Activated T-cell treated with anti-CD3 and anti-CD28 coated beads for 4 hours (primary cell): Measurements from ENCODE around the gene SMCO3.
A peak's percentile ranks its signal among the peaks of the same experiment; 100 is the strongest.
"Not testable (repeated sequence)": the region's sequence is repeated elsewhere in the genome, so short reads cannot be mapped to it uniquely, and the experiment has no call there.

Experiments
- DNase-seq: peaks from one replicate; pipeline ENCODE4 v3.0.0-alpha.2; 2020

Gene SMCO3

GRCh38 chr12:14774074-14774905, 39.7 kb downstream of the SMCO3 start:
- DNase-seq = peak; percentile 77

GRCh38 chr12:14773685-14774073, 40.3 kb downstream of the SMCO3 start:
- DNase-seq = no peak

GRCh38 chr12:14772946-14773345, 41.0 kb downstream of the SMCO3 start:
- no peak for DNase-seq

GRCh38 chr12:14771651-14772137, 42.3 kb downstream of the SMCO3 start:
- DNase-seq = no peak

- DNase-seq = peak; percentile 96
Measured at GRCh38 chr12:14770496-14771461, 43.2 kb downstream of the SMCO3 start.

GRCh38 chr12:14769969-14770495, 44.0 kb downstream of the SMCO3 start:
- peak; percentile 76 for DNase-seq

- peak; percentile 4 for DNase-seq
Measured at GRCh38 chr12:14769466-14769968, 44.5 kb downstream of the SMCO3 start.

- DNase-seq = peak; percentile 11
Measured at GRCh38 chr12:14768823-14769405, 45.1 kb downstream of the SMCO3 start.

- no peak for DNase-seq
Measured at GRCh38 chr12:14767617-14768016, 46.4 kb downstream of the SMCO3 start.

- no peak for DNase-seq
Measured at GRCh38 chr12:14766649-14767215, 47.2 kb downstream of the SMCO3 start.

GRCh38 chr12:14766020-14766419, 48.0 kb downstream of the SMCO3 start:
- DNase-seq = not testable (repeated sequence)

- no peak for DNase-seq
Measured at GRCh38 chr12:14765398-14765797, 48.6 kb downstream of the SMCO3 start.

GRCh38 chr12:14759711-14760280, 54.2 kb downstream of the SMCO3 start:
- DNase-seq = not testable (repeated sequence)

- no peak for DNase-seq
Measured at GRCh38 chr12:14756334-14757143, 57.4 kb downstream of the SMCO3 start.
